GM12892 (cell line): ENCODE data around the gene WDR4.
"Not testable (repeated sequence)": the region's sequence is repeated elsewhere in the genome, so short reads cannot be mapped to it uniquely, and the experiment has no call there.

Experiments used
- POLR2A ChIP-seq: IDR thresholded peaks from 2 replicates; pipeline ENCODE4 v1.6.1; 2011; ENCODE audit warnings: low read depth, low read length, control low read depth
- POLR2AphosphoS5 ChIP-seq: IDR thresholded peaks from 2 replicates; pipeline ENCODE4 v1.6.1; 2011; ENCODE audit warnings: low read depth, low read length, control low read depth
- TAF1 ChIP-seq: IDR thresholded peaks from 2 replicates; pipeline ENCODE4 v1.6.1; 2011; ENCODE audit warnings: low read depth, mild to moderate bottlenecking, control low read depth, low read length, borderline replicate concordance

DNA sequence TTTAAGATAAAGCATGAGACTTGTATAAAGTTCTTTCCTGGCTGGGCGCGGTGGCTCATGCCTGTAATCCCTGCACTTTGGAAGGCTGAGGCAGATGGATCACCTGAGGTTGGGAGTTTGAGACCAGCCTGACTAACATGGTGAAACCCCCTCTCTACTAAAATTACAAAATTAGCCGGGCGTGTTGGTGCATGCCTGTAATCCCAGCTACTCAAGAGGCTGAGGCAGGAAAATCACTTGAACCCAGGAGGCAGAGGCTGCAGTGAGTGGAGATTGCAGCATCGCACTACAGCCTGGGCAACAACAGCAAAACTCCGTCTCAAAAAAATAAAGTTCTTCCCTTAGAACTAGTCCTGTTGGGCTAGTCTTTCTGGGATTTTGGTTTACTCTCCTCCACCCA lies 32.6 kb upstream of the WDR4 start:
- TF ChIP-seq POLR2A, POLR2AphosphoS5, TAF1: not testable (repeated sequence)
